GM12873 (cell line): Measurements from ENCODE around the gene PRKCSH.

ENCODE experiments used
- TF ChIP-seq, protein P1 (sequence below): IDR thresholded peaks from 2 replicates; pipeline ENCODE4 v1.5.1; 2012; ENCODE audit warnings: low read depth, mild to moderate bottlenecking, moderate library complexity, low read length, control low read depth; ENCODE audit not compliant: insufficient read depth; ENCODE audit errors: missing control alignments

Gene PRKCSH

GRCh38 chr19:11423164-11423790, 12.2 kb upstream of the PRKCSH start:
- TF ChIP-seq, protein P1, sequence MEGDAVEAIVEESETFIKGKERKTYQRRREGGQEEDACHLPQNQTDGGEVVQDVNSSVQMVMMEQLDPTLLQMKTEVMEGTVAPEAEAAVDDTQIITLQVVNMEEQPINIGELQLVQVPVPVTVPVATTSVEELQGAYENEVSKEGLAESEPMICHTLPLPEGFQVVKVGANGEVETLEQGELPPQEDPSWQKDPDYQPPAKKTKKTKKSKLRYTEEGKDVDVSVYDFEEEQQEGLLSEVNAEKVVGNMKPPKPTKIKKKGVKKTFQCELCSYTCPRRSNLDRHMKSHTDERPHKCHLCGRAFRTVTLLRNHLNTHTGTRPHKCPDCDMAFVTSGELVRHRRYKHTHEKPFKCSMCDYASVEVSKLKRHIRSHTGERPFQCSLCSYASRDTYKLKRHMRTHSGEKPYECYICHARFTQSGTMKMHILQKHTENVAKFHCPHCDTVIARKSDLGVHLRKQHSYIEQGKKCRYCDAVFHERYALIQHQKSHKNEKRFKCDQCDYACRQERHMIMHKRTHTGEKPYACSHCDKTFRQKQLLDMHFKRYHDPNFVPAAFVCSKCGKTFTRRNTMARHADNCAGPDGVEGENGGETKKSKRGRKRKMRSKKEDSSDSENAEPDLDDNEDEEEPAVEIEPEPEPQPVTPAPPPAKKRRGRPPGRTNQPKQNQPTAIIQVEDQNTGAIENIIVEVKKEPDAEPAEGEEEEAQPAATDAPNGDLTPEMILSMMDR, result no peak

DNA sequence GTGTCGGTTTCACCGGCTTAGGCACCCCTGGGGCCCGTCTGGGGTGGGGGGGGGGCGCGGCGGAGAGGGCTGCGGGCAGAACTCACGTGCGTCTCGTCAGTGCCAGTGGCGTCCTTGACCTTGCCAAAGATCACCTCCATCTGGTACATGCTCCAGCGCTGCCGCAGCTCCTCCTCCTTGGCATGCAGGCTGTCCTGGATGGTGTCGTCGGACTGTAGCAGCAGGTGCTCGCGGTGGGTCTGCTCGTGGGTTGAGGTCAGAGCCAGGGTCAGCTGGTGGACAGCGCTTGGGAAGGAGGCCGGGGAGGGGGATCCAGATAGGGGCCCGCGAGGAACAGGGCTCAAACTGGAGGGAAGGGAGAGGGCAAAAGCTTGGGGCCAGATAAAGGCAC, 11.6 kb upstream of the PRKCSH start:
- TF ChIP-seq, protein P1, result no peak

DNA sequence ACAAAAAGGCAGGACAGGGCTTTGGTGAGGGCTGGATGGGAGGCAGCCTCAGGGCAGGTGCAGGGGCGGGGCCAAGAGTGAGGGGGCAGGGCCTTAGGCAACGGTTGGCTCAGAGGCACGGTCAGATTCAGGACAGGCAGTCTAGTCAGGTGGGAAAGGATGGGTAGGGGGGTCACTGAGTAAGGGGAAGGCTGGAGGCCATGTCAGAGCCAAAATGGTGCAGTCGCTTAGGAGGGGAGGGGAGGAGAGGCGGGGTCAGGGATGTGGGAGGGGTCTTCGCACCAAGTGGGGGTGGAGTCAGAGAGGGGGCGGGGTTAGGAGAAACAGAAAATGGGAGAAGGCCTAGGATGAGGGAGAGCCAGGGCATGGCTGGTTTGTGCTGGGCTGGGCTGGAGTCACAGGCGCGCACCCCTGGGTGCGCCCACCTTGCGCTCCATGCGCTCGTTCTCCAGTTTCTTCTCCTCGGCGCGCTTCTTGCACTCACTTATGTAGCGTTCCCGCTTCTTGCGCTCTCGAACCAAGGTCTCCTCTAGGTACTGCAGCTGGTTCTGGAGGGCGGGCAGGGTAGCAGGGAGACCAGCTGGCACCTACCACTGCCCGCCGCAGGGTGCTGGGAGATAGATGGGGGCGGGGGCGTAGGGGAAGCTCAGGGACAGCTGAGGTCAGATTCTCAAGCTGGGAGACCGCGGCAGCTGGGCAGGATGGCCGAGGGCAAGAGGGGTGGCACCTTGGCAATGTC, 9.5 kb upstream of the PRKCSH start:
- TF ChIP-seq, protein P1, result no peak

- TF ChIP-seq, protein P1, result no peak
Measured at GRCh38 chr19:11426656-11427055, 8.8 kb upstream of the PRKCSH start.

- TF ChIP-seq, protein P1, result no peak
Measured at GRCh38 chr19:11434703-11435056, 755 bp upstream of the PRKCSH start.

- TF ChIP-seq, protein P1, result no peak
Measured at GRCh38 chr19:11435833-11436313, 438 bp downstream of the PRKCSH start.

- TF ChIP-seq, protein P1, result no peak
Measured at GRCh38 chr19:11437955-11438354, 2.5 kb downstream of the PRKCSH start.
